HCT116 (cell line): Measurements from ENCODE around the gene LHFPL6.

Experiments used
- CEBPB ChIP-seq: IDR thresholded peaks from 2 replicates; pipeline ENCODE4 v1.6.1; 2012; ENCODE audit warnings: low read depth
- EGR1 ChIP-seq: IDR thresholded peaks from 2 replicates; pipeline ENCODE4 v1.6.1; 2012; ENCODE audit warnings: low read depth
- EZH2 ChIP-seq: fragments of 200-600 bp; sonication (generic); IDR thresholded peaks from 2 replicates; pipeline ENCODE4 v1.6.1; 2017; ENCODE audit warnings: antibody characterized with exemption, mixed run types
- EZH2phosphoT487 ChIP-seq: fragments of 200-600 bp; IDR thresholded peaks from 2 replicates; pipeline ENCODE4 v1.6.1; 2018; ENCODE audit warnings: antibody characterized with exemption, borderline replicate concordance
- POLR2A ChIP-seq: IDR thresholded peaks from 2 replicates; pipeline ENCODE4 v1.7.0; 2011; ENCODE audit warnings: borderline replicate concordance; ENCODE audit not compliant: insufficient read depth, insufficient read length; ENCODE audit errors: extremely low read depth
- POLR2AphosphoS5 ChIP-seq: IDR thresholded peaks from 2 replicates; pipeline ENCODE4 v1.6.1; 2011; ENCODE audit warnings: mild to moderate bottlenecking, low read depth, low read length, moderate library complexity
- RAD21 ChIP-seq: IDR thresholded peaks from 2 replicates; pipeline ENCODE4 v1.6.1; 2012; ENCODE audit warnings: low read depth, mild to moderate bottlenecking
- REST ChIP-seq: IDR thresholded peaks from 2 replicates; pipeline ENCODE4 v1.6.1; 2012; ENCODE audit warnings: low read depth
- SIN3A ChIP-seq: IDR thresholded peaks from 2 replicates; pipeline ENCODE4 v1.6.1; 2012; ENCODE audit warnings: low read depth
- SRF ChIP-seq: IDR thresholded peaks from 2 replicates; pipeline ENCODE4 v1.6.1; 2012; ENCODE audit warnings: low read depth
- TF ChIP-seq, protein P1 (sequence below): IDR thresholded peaks from 2 replicates; pipeline ENCODE4 v1.6.1; 2011; ENCODE audit warnings: mild to moderate bottlenecking, low read length, moderate library complexity; ENCODE audit not compliant: insufficient replicate concordance; ENCODE audit errors: extremely low read depth
- TF ChIP-seq, protein P2 (sequence below), 3 experiments: fragments of 200-600 bp in 1 of 3; sonication (generic) in 1 of 3; IDR thresholded peaks in 2 of 3; conservative IDR thresholded peaks in 1 of 3; 2 replicates each; pipeline ENCODE4 v1.5.1; 2012 to 2017; ENCODE audit warnings: low read depth in 2 of 3, low read length in 2 of 3, antibody characterized with exemption in 1 of 3, borderline replicate concordance in 1 of 3, control low read depth in 1 of 3, mild to moderate bottlenecking in 1 of 3, mixed read lengths in 1 of 3, mixed run types in 1 of 3, moderate library complexity in 1 of 3; ENCODE audit not compliant: insufficient read depth in 1 of 3
- TF ChIP-seq, protein P3 (sequence below): IDR thresholded peaks from 2 replicates; pipeline ENCODE4 v1.6.1; 2012

GRCh38 chr13:39641645-39642044 lies 38.7 kb upstream of the LHFPL6 start:
- TF ChIP-seq, protein P1, sequence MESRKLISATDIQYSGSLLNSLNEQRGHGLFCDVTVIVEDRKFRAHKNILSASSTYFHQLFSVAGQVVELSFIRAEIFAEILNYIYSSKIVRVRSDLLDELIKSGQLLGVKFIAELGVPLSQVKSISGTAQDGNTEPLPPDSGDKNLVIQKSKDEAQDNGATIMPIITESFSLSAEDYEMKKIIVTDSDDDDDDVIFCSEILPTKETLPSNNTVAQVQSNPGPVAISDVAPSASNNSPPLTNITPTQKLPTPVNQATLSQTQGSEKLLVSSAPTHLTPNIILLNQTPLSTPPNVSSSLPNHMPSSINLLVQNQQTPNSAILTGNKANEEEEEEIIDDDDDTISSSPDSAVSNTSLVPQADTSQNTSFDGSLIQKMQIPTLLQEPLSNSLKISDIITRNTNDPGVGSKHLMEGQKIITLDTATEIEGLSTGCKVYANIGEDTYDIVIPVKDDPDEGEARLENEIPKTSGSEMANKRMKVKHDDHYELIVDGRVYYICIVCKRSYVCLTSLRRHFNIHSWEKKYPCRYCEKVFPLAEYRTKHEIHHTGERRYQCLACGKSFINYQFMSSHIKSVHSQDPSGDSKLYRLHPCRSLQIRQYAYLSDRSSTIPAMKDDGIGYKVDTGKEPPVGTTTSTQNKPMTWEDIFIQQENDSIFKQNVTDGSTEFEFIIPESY = no peak
- TF ChIP-seq, protein P2, sequence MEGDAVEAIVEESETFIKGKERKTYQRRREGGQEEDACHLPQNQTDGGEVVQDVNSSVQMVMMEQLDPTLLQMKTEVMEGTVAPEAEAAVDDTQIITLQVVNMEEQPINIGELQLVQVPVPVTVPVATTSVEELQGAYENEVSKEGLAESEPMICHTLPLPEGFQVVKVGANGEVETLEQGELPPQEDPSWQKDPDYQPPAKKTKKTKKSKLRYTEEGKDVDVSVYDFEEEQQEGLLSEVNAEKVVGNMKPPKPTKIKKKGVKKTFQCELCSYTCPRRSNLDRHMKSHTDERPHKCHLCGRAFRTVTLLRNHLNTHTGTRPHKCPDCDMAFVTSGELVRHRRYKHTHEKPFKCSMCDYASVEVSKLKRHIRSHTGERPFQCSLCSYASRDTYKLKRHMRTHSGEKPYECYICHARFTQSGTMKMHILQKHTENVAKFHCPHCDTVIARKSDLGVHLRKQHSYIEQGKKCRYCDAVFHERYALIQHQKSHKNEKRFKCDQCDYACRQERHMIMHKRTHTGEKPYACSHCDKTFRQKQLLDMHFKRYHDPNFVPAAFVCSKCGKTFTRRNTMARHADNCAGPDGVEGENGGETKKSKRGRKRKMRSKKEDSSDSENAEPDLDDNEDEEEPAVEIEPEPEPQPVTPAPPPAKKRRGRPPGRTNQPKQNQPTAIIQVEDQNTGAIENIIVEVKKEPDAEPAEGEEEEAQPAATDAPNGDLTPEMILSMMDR (IDR thresholded peaks at IDR 0.05 in 2 of 3, conservative IDR thresholded peaks at IDR 0.05 in 1 of 3; ENCODE audit: borderline replicate concordance in 1 of 3, insufficient read depth in 1 of 3, low read depth in 2 of 3, low read length in 2 of 3) = no peak
- TF ChIP-seq EZH2phosphoT487 = no peak
- no peak for TF ChIP-seq POLR2A
- no peak for TF ChIP-seq EZH2
- TF ChIP-seq, protein P3, sequence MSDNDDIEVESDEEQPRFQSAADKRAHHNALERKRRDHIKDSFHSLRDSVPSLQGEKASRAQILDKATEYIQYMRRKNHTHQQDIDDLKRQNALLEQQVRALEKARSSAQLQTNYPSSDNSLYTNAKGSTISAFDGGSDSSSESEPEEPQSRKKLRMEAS = no peak
- no peak for TF ChIP-seq REST
- TF ChIP-seq EGR1 = no peak
- no peak for TF ChIP-seq SRF
- no peak for TF ChIP-seq CEBPB
- TF ChIP-seq RAD21 = no peak
- TF ChIP-seq SIN3A = no peak
- no peak for TF ChIP-seq POLR2AphosphoS5
